Liver (tissue), 9 donors: ENCODE measurements around the gene NLRC5. TPM values are rescaled to one million over a fixed set of nuclear protein-coding genes. Genes with fewer than 3 reads are reported as not detected.
A peak's percentile ranks its signal among the peaks of the same experiment; 100 is the strongest.

Source experiments
- DNase-seq: peaks from one replicate; pipeline ENCODE4 v3.0.0-alpha.2; 2017; ENCODE audit warnings: low spot score
- H3K27ac ChIP-seq, 2 donors: one replicate each; pipeline ENCODE4 v1.7.0; 2013; ENCODE audit warnings: inconsistent platforms in 2 of 2, low read length in 2 of 2, control low read depth in 1 of 2, low read depth in 1 of 2, mild to moderate bottlenecking in 1 of 2
- H3K27me3 ChIP-seq, 4 donors: one replicate each; pipeline versions ENCODE4 v1.6.1 to v1.7.0; 2013; ENCODE audit warnings: low read length in 3 of 4, inconsistent platforms in 1 of 4, mild to moderate bottlenecking in 1 of 4, moderate library complexity in 1 of 4; ENCODE audit not compliant: control insufficient read depth in 4 of 4, insufficient read depth in 4 of 4
- H3K36me3 ChIP-seq, 4 donors: one replicate each; pipeline versions ENCODE4 v1.6.1 to v1.7.0; 2013; ENCODE audit warnings: low read length in 3 of 4, mild to moderate bottlenecking in 3 of 4, low read depth in 1 of 4, moderate library complexity in 1 of 4; ENCODE audit not compliant: control insufficient read depth in 4 of 4, insufficient read depth in 3 of 4
- H3K4me1 ChIP-seq, 4 donors: one replicate each; pipeline versions ENCODE4 v1.6.1 to v1.7.0; 2013; ENCODE audit warnings: low read length in 3 of 4, mild to moderate bottlenecking in 3 of 4, moderate library complexity in 1 of 4; ENCODE audit not compliant: control insufficient read depth in 4 of 4, insufficient read depth in 4 of 4
- H3K4me3 ChIP-seq, 3 donors: one replicate each; pipeline versions ENCODE4 v1.6.1 to v1.7.0; 2013; ENCODE audit warnings: low read length in 3 of 3, control low read depth in 1 of 3, low read depth in 1 of 3, mild to moderate bottlenecking in 1 of 3
- H3K9ac ChIP-seq, 2 donors: one replicate each; pipeline ENCODE4 v1.7.0; 2013; ENCODE audit warnings: low read length in 2 of 2, mild to moderate bottlenecking in 2 of 2, moderate library complexity in 2 of 2, control low read depth in 1 of 2, low read depth in 1 of 2
- H3K9me3 ChIP-seq, 4 donors: one replicate each; pipeline versions ENCODE4 v1.6.1 to v1.7.0; 2013; ENCODE audit warnings: low read length in 3 of 4; ENCODE audit not compliant: control insufficient read depth in 4 of 4
- EGR1 ChIP-seq, 2 donors: IDR thresholded peaks; 2 replicates each; pipeline ENCODE4 v1.6.1; 2016 to 2018; ENCODE audit warnings: antibody characterized with exemption in 2 of 2, low read depth in 2 of 2
- FOXA1 ChIP-seq: IDR thresholded peaks from 2 replicates; pipeline ENCODE4 v1.6.1; 2016; ENCODE audit warnings: antibody characterized with exemption
- FOXA2 ChIP-seq: IDR thresholded peaks from 2 replicates; pipeline ENCODE4 v1.6.1; 2016; ENCODE audit warnings: antibody characterized with exemption
- GABPA ChIP-seq, 2 donors: IDR thresholded peaks in 1 of 2; conservative IDR thresholded peaks in 1 of 2; 2 replicates each; pipeline ENCODE4 v1.6.1; 2016; ENCODE audit warnings: antibody characterized with exemption in 2 of 2, mild to moderate bottlenecking in 1 of 2, moderate library complexity in 1 of 2
- HNF4A ChIP-seq, 2 donors: conservative IDR thresholded peaks; 2 replicates each; pipeline ENCODE4 v1.6.1; 2016; ENCODE audit warnings: antibody characterized with exemption in 2 of 2, mild to moderate bottlenecking in 2 of 2
- HNF4G ChIP-seq: IDR thresholded peaks from 2 replicates; pipeline ENCODE4 v1.6.1; 2016; ENCODE audit warnings: antibody characterized with exemption
- JUND ChIP-seq, 2 donors: IDR thresholded peaks; 2 replicates each; pipeline ENCODE4 v1.6.1; 2016; ENCODE audit warnings: antibody characterized with exemption in 2 of 2
- NR2F2 ChIP-seq: IDR thresholded peaks from 2 replicates; pipeline ENCODE4 v1.6.1; 2016; ENCODE audit warnings: antibody characterized with exemption
- RAD21 ChIP-seq, 2 donors: IDR thresholded peaks; 2 replicates each; pipeline ENCODE4 v1.6.1; 2016; ENCODE audit warnings: antibody characterized with exemption in 2 of 2, mild to moderate bottlenecking in 2 of 2
- RXRA ChIP-seq, 2 donors: IDR thresholded peaks; 2 replicates each; pipeline ENCODE4 v1.6.1; 2017 to 2018; ENCODE audit warnings: antibody characterized with exemption in 2 of 2, mild to moderate bottlenecking in 1 of 2
- SP1 ChIP-seq: IDR thresholded peaks from 2 replicates; pipeline ENCODE4 v1.6.1; 2018; ENCODE audit warnings: antibody characterized with exemption, mild to moderate bottlenecking
- TAF1 ChIP-seq: conservative IDR thresholded peaks from 2 replicates; pipeline ENCODE4 v1.6.1; 2016; ENCODE audit warnings: antibody characterized with exemption, mild to moderate bottlenecking
- YY1 ChIP-seq: IDR thresholded peaks from 2 replicates; pipeline ENCODE4 v1.6.1; 2016; ENCODE audit warnings: antibody characterized with exemption, mild to moderate bottlenecking
- WGBS: extraction: QIAGEN DNeasy Blood & Tissue Kit; methylation state at CpG from one replicate; pipeline ENCODE4 v1.1.7; 2013; 5-methylcytosine and 5-hydroxymethylcytosine counted together
- polyA plus RNA-seq, 2 donors: library from polyadenylated mRNA; stranded (reverse) in 1 of 2; unstranded in 1 of 2; fragments of 200-250 nt in 1 of 2; fragments of >200 nt in 1 of 2; fragmentation: Nextera tagmentation in 1 of 2; extraction: Ambion mirVana in 1 of 2; gene quantifications; one replicate each; pipeline versions ENCODE4 v1.2.1 to v1.2.3, GENCODE V29; 2013 to 2015
- total RNA-seq, 2 donors: library from RNA; depleted of rRNA; stranded (reverse); fragments of >200 nt; gene quantifications; one replicate each; pipeline ENCODE4 v1.2.3, GENCODE V29; 2014
- TF ChIP-seq, protein P1 (sequence below): IDR thresholded peaks from 2 replicates; pipeline ENCODE4 v1.6.1; 2016; ENCODE audit warnings: antibody characterized with exemption
- TF ChIP-seq, protein P2 (sequence below): IDR thresholded peaks from 2 replicates; pipeline ENCODE4 v1.6.1; 2016; ENCODE audit warnings: antibody characterized with exemption
- TF ChIP-seq, protein P3 (sequence below): IDR thresholded peaks from 2 replicates; pipeline ENCODE4 v1.6.1; 2016; ENCODE audit warnings: antibody characterized with exemption, mild to moderate bottlenecking
- TF ChIP-seq, protein P4 (sequence below): IDR thresholded peaks from 2 replicates; pipeline ENCODE4 v1.6.1; 2016; ENCODE audit warnings: antibody characterized with exemption
- TF ChIP-seq, protein P5 (sequence below): fragments of 150-350 bp; IDR thresholded peaks from 2 replicates; pipeline ENCODE4 v1.5.1; 2017; ENCODE audit warnings: improper control_type of control experiment, low read depth, low read length; ENCODE audit not compliant: missing input control
- donor health status: healthy.
- donor health status: healthy.
- donor health status: healthy.
- donor health status: healthy.
- donor health status: healthy.

The NLRC5 gene
- total and polyA plus RNA-seq, 4 donors = 4.7 to 23.3 (median 8.8) TPM

DNA sequence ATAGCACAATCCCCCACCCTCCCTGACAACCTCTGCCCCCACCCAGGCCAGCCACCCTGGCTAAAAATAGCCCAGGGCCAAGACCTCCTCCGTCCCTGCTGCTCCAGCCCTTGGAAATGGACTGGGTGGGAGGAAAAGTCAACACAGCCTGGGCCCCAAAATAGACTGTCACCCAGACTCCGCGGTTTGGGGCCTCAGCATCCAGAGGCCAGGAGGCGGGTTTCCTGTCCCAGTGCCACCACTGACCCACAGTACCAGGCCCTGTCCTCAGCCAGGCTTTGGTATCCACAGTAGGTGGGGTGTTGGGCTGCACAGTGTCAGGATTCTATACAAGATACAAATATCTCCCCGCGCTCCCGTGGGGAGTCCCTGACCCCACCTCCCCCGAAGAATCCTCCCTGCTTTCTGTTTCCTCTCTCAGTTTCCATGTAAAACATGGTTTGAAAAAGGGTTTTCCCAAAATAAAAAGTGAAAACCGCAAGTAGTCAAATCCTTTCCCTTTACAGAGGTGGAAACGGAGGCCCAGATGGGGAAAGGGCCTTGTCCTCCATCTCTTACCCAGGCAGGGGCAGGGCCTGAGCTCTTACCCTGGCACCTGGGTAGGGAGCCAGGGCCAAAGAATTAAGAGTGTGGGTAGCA lies 123.2 kb downstream of the NLRC5 start:
- Histone ChIP-seq H3K27ac (no peak overlapping the region), H3K4me1 (peaks cover 0 to 5% (median 0%) of the 10 kb centered on the region in 4 donors)

DNA sequence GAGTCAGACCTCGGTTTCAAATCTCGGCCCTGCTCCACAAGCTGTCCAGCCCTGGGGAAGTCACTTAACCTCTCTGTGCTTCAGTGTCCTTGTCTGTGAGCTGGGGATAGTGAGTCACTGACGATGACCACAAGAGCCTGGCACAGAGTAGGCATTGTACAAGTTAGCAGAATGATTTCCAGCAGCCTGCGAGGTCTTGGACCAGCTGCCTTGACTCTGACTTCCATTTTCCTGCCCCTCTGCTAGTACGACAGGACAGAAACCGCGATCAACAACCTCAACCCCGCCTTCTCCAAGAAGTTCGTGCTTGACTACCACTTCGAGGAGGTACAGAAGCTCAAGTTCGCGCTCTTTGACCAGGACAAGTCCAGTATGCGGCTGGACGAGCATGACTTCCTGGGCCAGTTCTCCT lies 123.7 kb downstream of the NLRC5 start:
- no peak overlapping the region for H3K27ac ChIP-seq
- no peaks in the 10 kb centered on the region for H3K27me3 ChIP-seq
- peaks cover 0 to 5% (median 0%) of the 10 kb centered on the region in 4 donors for H3K4me1 ChIP-seq
- 89% methylated on average over 14 of the region's 14 CpGs for WGBS
- H3K36me3 ChIP-seq = no peaks in the 10 kb centered on the region
- DNase-seq = no peak
- no peak overlapping the region for H3K9ac ChIP-seq
- TF ChIP-seq, protein P1, sequence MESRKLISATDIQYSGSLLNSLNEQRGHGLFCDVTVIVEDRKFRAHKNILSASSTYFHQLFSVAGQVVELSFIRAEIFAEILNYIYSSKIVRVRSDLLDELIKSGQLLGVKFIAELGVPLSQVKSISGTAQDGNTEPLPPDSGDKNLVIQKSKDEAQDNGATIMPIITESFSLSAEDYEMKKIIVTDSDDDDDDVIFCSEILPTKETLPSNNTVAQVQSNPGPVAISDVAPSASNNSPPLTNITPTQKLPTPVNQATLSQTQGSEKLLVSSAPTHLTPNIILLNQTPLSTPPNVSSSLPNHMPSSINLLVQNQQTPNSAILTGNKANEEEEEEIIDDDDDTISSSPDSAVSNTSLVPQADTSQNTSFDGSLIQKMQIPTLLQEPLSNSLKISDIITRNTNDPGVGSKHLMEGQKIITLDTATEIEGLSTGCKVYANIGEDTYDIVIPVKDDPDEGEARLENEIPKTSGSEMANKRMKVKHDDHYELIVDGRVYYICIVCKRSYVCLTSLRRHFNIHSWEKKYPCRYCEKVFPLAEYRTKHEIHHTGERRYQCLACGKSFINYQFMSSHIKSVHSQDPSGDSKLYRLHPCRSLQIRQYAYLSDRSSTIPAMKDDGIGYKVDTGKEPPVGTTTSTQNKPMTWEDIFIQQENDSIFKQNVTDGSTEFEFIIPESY = no peak
- no peak for TF ChIP-seq RXRA (IDR thresholded peaks at IDR 0.05)
- TF ChIP-seq JUND (IDR thresholded peaks at IDR 0.05) = no peak
- no peak for TF ChIP-seq GABPA (IDR thresholded peaks at IDR 0.05 in 1 of 2, conservative IDR thresholded peaks at IDR 0.05 in 1 of 2)
- TF ChIP-seq, protein P2, sequence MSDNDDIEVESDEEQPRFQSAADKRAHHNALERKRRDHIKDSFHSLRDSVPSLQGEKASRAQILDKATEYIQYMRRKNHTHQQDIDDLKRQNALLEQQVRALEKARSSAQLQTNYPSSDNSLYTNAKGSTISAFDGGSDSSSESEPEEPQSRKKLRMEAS = no peak
- TF ChIP-seq, protein P3, sequence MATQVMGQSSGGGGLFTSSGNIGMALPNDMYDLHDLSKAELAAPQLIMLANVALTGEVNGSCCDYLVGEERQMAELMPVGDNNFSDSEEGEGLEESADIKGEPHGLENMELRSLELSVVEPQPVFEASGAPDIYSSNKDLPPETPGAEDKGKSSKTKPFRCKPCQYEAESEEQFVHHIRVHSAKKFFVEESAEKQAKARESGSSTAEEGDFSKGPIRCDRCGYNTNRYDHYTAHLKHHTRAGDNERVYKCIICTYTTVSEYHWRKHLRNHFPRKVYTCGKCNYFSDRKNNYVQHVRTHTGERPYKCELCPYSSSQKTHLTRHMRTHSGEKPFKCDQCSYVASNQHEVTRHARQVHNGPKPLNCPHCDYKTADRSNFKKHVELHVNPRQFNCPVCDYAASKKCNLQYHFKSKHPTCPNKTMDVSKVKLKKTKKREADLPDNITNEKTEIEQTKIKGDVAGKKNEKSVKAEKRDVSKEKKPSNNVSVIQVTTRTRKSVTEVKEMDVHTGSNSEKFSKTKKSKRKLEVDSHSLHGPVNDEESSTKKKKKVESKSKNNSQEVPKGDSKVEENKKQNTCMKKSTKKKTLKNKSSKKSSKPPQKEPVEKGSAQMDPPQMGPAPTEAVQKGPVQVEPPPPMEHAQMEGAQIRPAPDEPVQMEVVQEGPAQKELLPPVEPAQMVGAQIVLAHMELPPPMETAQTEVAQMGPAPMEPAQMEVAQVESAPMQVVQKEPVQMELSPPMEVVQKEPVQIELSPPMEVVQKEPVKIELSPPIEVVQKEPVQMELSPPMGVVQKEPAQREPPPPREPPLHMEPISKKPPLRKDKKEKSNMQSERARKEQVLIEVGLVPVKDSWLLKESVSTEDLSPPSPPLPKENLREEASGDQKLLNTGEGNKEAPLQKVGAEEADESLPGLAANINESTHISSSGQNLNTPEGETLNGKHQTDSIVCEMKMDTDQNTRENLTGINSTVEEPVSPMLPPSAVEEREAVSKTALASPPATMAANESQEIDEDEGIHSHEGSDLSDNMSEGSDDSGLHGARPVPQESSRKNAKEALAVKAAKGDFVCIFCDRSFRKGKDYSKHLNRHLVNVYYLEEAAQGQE = no peak
- TF ChIP-seq EGR1 (IDR thresholded peaks at IDR 0.05; ENCODE audit: low read depth in 2 of 2) = no peak
- no peak for TF ChIP-seq FOXA1
- TF ChIP-seq, protein P4, sequence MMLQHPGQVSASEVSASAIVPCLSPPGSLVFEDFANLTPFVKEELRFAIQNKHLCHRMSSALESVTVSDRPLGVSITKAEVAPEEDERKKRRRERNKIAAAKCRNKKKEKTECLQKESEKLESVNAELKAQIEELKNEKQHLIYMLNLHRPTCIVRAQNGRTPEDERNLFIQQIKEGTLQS = no peak
- TF ChIP-seq TAF1 = no peak
- TF ChIP-seq, protein P5, sequence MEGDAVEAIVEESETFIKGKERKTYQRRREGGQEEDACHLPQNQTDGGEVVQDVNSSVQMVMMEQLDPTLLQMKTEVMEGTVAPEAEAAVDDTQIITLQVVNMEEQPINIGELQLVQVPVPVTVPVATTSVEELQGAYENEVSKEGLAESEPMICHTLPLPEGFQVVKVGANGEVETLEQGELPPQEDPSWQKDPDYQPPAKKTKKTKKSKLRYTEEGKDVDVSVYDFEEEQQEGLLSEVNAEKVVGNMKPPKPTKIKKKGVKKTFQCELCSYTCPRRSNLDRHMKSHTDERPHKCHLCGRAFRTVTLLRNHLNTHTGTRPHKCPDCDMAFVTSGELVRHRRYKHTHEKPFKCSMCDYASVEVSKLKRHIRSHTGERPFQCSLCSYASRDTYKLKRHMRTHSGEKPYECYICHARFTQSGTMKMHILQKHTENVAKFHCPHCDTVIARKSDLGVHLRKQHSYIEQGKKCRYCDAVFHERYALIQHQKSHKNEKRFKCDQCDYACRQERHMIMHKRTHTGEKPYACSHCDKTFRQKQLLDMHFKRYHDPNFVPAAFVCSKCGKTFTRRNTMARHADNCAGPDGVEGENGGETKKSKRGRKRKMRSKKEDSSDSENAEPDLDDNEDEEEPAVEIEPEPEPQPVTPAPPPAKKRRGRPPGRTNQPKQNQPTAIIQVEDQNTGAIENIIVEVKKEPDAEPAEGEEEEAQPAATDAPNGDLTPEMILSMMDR = no peak
- no peak for TF ChIP-seq HNF4G
- no peak for TF ChIP-seq YY1
- no peak for TF ChIP-seq RAD21 (IDR thresholded peaks at IDR 0.05)
- no peak for TF ChIP-seq FOXA2
- no peak for TF ChIP-seq NR2F2
- TF ChIP-seq SP1 = no peak
- no peak for TF ChIP-seq HNF4A (conservative IDR thresholded peaks at IDR 0.05)
- no peaks in the 10 kb centered on the region for H3K9me3 ChIP-seq
- no peak overlapping the region for H3K4me3 ChIP-seq

More for the DNA sequence above, 123.2 kb downstream of the NLRC5 start:
- Histone ChIP-seq H3K36me3 (no peaks in the 10 kb centered on the region), H3K4me3 (no peak overlapping the region), H3K9ac (no peak overlapping the region), H3K9me3 (no peaks in the 10 kb centered on the region), H3K27me3 (no peaks in the 10 kb centered on the region)
- DNase-seq = no peak
- whole genome bisulfite sequencing = 73% methylated on average over 10 of the region's 10 CpGs
- TF ChIP-seq, protein P3 = no peak
- TF ChIP-seq, protein P4 = no peak
- peak; percentile 53 for TF ChIP-seq NR2F2
